ENCODE results near the gene GRAMD2B.

GRAMD2B gene

GRCh38 chr5:126482591-126482990, 59.4 kb downstream of the GRAMD2B start:
- DNase-seq, result no peak

- no peak for DNase-seq
Measured at GRCh38 chr5:126483156-126483555, 59.9 kb downstream of the GRAMD2B start.

DNA sequence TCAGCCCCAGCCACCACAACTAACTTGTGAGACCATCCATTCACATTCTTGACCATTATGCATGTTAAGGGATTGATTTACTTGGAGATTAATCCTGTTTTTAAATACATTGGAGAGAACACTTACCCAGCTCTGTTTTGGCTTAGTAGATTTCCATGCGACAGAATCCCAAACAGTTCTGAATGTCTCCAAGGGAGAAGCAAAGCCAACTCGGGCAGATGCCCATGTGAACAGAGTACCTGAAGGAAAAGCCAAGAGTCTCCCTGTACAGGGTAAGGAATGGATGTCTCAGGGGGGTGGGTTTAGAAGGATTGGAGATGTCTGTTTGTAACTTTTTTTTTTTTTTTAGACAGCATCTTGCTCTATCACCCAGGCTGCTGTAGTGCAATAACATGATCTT, 61.0 kb downstream of the GRAMD2B start:
- DNase-seq, result no peak

GRCh38 chr5:126486332-126486731, 63.1 kb downstream of the GRAMD2B start:
- no peak for DNase-seq

DNA sequence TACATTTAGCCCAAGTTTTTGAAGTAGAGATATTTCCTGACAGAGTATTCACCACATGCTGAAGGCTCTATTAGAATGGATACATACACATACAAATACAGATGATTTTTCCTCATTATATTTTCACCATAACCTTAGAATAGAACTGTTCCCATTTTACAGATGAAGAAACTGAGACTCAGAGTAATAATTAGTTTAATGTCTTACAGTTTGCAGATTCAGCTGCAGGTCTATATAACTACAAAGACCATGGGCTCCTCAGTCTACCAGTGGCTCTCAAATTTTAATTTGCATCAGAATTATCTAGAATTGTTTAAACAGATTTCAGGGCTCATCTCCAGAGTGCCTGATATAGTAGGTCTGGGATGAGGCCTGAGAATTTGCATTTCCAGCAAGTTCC, 64.4 kb downstream of the GRAMD2B start:
- DNase-seq, result no peak

- no peak for DNase-seq
Measured at GRCh38 chr5:126488443-126489065, 65.3 kb downstream of the GRAMD2B start.

DNA sequence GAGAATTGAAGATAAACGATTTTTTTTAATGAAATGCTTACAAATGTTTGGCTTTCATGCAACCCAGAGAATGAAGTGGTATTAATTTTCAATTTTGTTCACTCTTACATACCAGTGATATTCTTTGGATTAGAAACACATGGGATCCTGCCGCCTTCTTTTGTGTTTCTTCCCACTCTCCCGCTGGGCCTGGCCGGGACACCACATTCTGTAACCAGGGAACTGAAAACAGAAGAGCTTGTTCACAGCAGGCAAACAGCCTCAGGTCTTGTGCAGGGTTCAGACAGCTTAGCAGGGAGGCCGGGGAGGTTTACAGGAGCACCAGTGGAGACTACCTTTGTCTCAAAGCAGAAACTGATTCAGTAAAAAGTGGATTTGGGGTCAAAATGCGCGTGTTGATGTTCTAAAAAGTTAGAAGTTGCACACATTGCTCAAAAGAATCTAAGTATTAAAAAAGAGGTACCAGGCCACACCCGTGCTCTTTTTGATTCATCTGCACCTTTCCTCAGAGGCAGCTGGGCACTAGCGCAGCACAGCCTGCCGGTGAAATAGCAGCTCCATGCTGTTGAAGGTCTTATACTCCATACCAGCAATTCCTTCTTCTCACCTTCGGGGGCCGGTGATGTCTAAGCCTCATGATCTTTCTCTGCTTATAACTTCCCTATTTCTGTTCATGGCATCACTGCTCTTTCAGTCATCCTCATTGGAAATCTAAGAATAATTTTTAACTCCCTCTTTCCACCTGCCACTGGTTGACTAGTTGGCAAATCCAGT, 67.1 kb downstream of the GRAMD2B start:
- DNase-seq, result no peak

DNA sequence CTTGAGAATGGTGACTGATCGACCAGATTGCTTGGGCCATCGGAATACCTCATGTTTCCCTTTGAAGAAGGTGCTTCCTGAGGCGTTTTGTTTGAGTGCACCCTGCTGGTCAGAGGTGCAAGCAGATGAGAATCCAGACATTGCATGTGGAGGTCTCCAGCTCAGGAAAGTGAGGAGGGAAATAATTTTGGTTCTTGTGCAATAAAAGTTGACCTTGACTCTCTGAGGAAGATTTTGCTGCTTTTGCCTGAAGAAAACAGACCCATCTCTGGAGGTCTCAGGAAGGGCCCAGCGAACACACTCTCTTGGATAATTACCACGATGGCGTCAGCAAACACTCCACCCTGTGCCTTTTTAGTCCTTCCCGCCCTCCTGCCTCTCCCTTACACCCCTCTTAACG, 69.7 kb downstream of the GRAMD2B start:
- no peak for DNase-seq

DNA sequence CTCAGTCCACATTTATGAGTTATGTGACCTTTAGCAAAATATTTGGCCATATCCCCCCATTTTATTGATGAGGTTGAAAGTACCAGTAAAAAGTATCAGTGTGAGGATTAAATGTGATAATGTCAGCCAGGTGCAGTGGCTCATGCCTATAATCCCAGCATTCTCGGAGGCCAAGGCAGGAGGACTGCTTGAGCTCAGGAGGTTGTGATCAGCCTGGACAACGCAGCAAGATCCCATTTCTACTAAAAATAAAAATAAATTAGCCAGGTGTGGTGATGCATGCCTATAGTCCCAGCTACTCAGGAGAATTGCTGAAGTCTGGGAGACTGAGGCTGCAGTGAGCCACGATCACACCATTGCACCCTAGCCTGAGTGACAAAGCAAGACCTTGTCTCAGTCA, 71.2 kb downstream of the GRAMD2B start:
- no peak for DNase-seq

DNA sequence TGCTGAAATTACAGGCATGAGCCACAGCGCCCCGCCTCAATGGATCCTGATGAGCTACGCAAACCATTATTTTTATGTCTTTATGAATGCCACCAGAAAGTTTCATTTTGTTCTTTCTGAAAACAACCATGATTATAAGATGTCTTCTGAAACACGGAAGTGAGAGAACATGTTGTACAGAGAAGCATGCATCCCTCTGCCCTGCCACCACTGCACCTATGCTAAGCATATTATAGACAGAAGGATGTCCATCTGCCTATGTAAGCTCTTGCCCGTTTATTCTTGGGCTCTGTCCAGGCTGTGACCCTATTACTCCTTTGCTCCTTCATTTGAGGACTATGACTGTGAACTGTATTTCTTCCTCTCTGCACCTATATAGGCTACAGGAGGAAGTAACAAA, 74.3 kb downstream of the GRAMD2B start:
- DNase-seq, result no peak

DNA sequence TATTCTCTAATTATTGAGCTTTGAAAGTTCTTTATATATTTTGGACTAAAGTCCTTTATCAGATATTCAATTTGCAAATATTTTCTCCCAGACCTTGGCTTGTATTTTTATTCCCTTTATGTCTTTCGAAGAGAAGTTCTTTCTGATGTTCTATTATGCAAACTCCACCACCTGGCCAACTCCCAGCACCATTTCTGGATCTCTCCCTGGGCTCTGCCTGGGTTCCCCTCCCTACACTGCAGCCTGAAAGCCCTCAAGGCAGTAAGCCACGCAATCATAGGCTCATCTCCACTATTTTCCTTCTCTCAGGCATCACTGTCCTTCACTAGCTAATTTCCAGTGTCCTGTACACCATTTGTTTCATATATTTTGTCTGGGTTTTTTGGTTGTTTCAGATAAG, 76.1 kb downstream of the GRAMD2B start:
- no peak for DNase-seq

GRCh38 chr5:126499853-126500342, 76.7 kb downstream of the GRAMD2B start:
- DNase-seq, result no peak

- DNase-seq, result no peak
Measured at GRCh38 chr5:126501448-126501847, 78.2 kb downstream of the GRAMD2B start.

DNA sequence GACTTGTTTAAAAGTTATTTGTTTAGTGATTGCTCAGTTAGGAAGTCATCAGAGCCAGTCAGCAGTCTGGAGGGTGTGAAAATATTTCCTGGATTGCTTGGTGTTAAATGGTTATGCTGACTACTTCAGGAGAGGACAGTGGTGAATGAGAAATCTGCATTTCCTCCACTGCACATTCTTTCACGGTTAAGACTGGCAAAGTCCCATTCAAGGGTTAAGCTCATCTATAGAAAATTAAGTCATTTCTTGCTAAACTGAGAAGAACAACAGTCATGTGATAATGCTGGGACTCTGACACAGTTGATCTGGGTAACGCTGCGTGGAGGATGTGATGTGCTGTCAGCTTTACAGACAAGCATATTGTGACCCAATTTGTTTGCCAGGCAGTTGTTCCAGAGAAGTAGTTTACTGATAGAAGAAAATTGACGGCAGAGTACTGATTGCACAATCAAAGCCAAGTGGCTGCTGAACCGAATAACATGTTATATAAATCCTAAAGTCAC, 80.4 kb downstream of the GRAMD2B start:
- no peak for DNase-seq

- no peak for DNase-seq
Measured at GRCh38 chr5:126506079-126506478, 82.9 kb downstream of the GRAMD2B start.

DNA sequence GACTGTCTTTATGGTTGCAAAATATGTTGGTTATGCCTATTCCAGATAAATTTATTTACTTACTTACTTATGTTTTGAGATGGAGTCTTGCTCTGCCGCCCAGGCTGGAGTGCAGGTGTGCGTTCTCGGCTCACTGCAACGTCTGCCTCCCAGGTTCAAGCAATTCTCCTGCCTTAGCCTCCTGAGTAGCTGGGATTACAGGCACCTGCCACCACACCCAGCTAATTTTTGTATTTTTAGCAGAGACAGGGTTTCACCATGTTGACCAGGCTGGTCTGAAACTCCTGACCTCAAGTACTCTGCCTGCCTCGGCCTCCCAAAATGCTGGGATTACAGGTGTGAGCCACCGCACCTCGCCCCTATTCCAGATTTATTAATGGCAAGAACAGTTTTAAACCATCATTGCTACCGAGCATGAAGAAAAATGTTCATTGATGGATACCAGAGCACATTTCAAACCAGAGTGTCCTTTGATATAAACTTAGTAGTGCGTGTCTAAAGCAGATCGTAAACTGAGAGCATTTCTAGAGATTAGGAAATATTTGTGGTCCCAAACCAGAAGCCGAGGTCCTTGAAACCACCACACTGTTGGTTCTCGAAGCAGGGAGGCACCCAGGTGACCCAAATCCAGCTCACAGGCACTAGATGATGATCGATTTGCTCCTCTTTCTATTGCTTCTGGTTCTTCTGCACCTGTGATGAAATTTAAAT, 85.2 kb downstream of the GRAMD2B start:
- DNase-seq, result no peak

DNA sequence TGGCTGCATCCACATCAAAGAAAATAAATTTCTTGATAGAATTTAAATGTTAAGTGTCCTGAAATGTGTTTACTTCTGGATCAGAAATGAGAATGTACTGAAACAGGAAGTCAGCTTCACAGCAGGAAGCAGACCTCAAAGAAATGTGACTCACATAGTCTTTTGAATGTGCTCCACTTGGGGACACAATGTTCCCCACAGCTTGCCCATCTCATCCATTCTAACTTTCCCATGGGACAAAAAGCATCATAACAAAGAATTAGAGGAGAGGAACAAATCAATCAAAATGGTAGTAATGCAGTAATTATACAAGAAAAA, 85.7 kb downstream of the GRAMD2B start:
- DNase-seq, result no peak

GRCh38 chr5:126509339-126509738, 86.1 kb downstream of the GRAMD2B start:
- DNase-seq, result no peak

DNA sequence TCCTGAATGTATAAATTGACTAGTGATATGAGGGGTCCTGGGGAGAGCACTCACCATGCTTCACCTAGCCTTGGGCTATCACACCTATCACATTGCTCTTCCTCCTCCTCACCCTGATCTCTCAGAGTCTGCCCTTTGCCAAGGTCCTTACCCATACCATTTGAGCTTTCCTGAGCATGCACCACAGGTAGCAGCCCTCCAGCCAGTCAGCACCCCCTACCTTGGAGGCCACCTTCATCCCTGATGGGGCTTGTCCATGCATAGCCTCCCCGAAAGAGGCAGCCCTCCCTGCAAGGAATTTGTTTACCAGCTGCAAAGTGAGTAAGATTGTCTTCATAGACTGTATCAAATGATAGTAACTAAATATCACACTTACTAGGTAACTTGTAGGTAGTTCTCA, 88.8 kb downstream of the GRAMD2B start:
- no peak for DNase-seq

DNA sequence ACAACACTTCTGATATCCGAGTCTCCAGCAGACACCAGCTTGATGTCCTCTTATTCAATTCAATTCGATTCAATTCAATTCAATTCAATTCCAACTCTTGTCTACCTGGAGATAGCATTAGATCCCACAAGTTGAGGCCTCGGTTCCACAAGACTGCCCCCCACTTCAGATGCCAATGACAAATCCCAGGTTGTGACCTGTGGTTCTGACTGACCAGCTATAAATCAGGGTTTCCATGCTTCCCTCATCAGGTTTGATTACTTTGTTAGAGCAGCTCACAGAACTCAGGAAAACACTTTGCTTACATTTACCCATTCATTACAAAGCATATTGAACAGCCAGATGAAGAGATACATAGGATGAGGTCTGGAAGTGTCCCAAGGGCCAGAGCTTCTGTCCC, 89.2 kb downstream of the GRAMD2B start:
- no peak for DNase-seq

- no peak for DNase-seq
Measured at GRCh38 chr5:126513302-126513701, 90.1 kb downstream of the GRAMD2B start.

- DNase-seq, result no peak
Measured at GRCh38 chr5:126513703-126514102, 90.5 kb downstream of the GRAMD2B start.

GRCh38 chr5:126514131-126514557, 90.9 kb downstream of the GRAMD2B start:
- no peak for DNase-seq

Data from T-helper 9 cell (primary cell).